Anterior cingulate cortex (tissue), 58 donors: ENCODE measurements around the gene ARHGEF5.
"Not testable (repeated sequence)": the region's sequence is repeated elsewhere in the genome, so short reads cannot be mapped to it uniquely, and the experiment has no call there.

ENCODE experiments used
- DNase-seq, 58 donors: peaks; one replicate each; lab custom pipeline; 2025; lab: John Stamatoyannopoulos, UW

The ARHGEF5 gene

GRCh38 chr7:144418931-144419330, 63.7 kb downstream of the ARHGEF5 start:
- not testable (repeated sequence) for DNase-seq

- DNase-seq = not testable (repeated sequence)
Measured at GRCh38 chr7:144427539-144427938, 72.3 kb downstream of the ARHGEF5 start.

- no peak for DNase-seq
Measured at GRCh38 chr7:144428431-144428830, 73.2 kb downstream of the ARHGEF5 start.
